Measurements from ENCODE around the gene SPATA6.
A peak's percentile ranks its signal among the peaks of the same experiment; 100 is the strongest.

Gene SPATA6

GRCh38 chr1:48254254-48254653, 217.8 kb downstream of the SPATA6 start:
- H3K36me3 ChIP-seq, result no peaks in the 10 kb centered on the region
- peaks cover 0 to 13% (median 7%) of the 10 kb centered on the region in 10 experiments; a peak in 6 of 20 replicates for H3K4me1 ChIP-seq
- H3K27me3 ChIP-seq, result no peaks in the 10 kb centered on the region
- no peak overlapping the region for H3K27ac ChIP-seq
- no peaks in the 10 kb centered on the region for H3K9me3 ChIP-seq (replicated peaks in 1 of 11)
- no peak for TF ChIP-seq Cebpa-rat (IDR thresholded peaks at IDR 0.05)
- no peak overlapping the region for H3K9ac ChIP-seq
- no peak overlapping the region for H3K4me3 ChIP-seq
- no peaks in the 10 kb centered on the region for H4K20me1 ChIP-seq
- no peak overlapping the region for H3K4me2 ChIP-seq

DNA sequence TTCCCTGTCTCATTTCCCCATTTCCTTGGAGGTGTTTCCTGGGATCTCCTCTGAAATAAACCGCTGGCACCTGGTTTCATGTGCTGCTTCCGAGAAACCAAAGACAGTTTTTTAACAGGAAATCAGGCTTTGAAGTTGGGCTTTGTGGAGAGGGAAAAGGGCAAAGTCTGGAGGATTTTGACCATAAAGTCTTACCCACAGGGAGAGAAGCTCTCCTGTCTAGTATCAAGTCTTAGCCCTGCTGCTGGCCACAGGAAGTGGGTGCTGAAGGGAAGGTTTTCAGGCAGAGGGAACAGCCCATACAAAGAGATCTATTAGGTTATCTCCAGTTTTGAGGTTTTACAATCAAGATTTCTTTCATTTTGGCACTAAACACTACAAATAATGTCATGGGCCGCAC, 220.2 kb downstream of the SPATA6 start:
- H3K4me3 ChIP-seq, result no peak overlapping the region
- no peak overlapping the region for H3K27ac ChIP-seq
- no peaks in the 10 kb centered on the region for H4K20me1 ChIP-seq
- no peaks in the 10 kb centered on the region for H3K27me3 ChIP-seq
- H3K4me2 ChIP-seq, result peak overlapping the region in 5 of 11 experiments; percentile 1 to 20 (median 8); a peak in 3 of 22 replicates
- no peak for TF ChIP-seq Cebpa-rat (IDR thresholded peaks at IDR 0.05)
- peaks cover 4 to 17% (median 11%) of the 10 kb centered on the region in 10 experiments; a peak in 13 of 20 replicates for H3K4me1 ChIP-seq
- no peak overlapping the region for H3K9ac ChIP-seq
- no peaks in the 10 kb centered on the region for H3K9me3 ChIP-seq (replicated peaks in 1 of 11)
- no peaks in the 10 kb centered on the region for H3K36me3 ChIP-seq

DNA sequence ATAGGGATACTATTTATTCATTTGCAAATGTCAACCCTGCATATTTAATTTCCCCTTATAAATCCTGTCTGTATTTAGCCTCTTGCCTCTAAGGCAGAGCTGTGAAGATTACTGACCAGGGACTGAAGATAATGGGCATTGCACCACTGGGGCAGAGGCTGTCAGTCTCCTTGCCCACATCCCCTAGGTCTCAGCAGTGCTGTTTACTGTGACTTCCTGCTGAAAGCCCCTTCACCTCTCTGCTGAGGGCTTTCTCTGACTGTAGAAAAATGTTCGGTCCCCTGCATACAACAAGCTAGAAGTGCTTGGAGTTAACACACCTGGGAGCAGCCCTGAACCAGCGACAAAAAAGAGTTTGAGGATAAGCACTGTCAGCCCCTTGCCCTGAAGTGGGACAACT, 220.7 kb downstream of the SPATA6 start:
- Histone ChIP-seq H3K36me3 (no peaks in the 10 kb centered on the region), H3K27ac (no peak overlapping the region), H3K9me3 (replicated peaks in 1 of 11) (no peaks in the 10 kb centered on the region), H3K9ac (no peak overlapping the region), H3K4me3 (no peak overlapping the region), H4K20me1 (no peaks in the 10 kb centered on the region), H3K4me2 (peak overlapping the region in 4 of 11 experiments; percentile 3 to 20 (median 12); a peak in 3 of 22 replicates), H3K27me3 (no peaks in the 10 kb centered on the region), H3K4me1 (peaks cover 8 to 21% (median 16%) of the 10 kb centered on the region in 10 experiments; a peak in 13 of 20 replicates)
- TF ChIP-seq Cebpa-rat (IDR thresholded peaks at IDR 0.05), result no peak

- H3K27ac ChIP-seq, result no peak overlapping the region
- no peaks in the 10 kb centered on the region for H3K9me3 ChIP-seq (replicated peaks in 1 of 11)
Observed at GRCh38 chr1:48250572-48250971, 221.4 kb downstream of the SPATA6 start.

GRCh38 chr1:48249868-48250267, 222.1 kb downstream of the SPATA6 start:
- Histone ChIP-seq H3K9me3 (replicated peaks in 1 of 11) (no peaks in the 10 kb centered on the region), H3K4me2 (no peak overlapping the region), H4K20me1 (no peaks in the 10 kb centered on the region), H3K9ac (no peak overlapping the region), H3K36me3 (no peaks in the 10 kb centered on the region), H3K27me3 (no peaks in the 10 kb centered on the region), H3K4me3 (no peak overlapping the region), H3K27ac (no peak overlapping the region), H3K4me1 (peaks cover 14 to 32% (median 27%) of the 10 kb centered on the region in 10 experiments; a peak in 19 of 20 replicates)
- TF ChIP-seq Cebpa-rat (IDR thresholded peaks at IDR 0.05), result no peak

More at GRCh38 chr1:48250572-48250971, 221.4 kb downstream of the SPATA6 start:
- no peak overlapping the region for H3K4me3 ChIP-seq
- no peaks in the 10 kb centered on the region for H3K27me3 ChIP-seq
- no peaks in the 10 kb centered on the region for H4K20me1 ChIP-seq
- peaks cover 9 to 27% (median 21%) of the 10 kb centered on the region in 10 experiments; a peak in 19 of 20 replicates for H3K4me1 ChIP-seq
- no peak overlapping the region for H3K4me2 ChIP-seq
- H3K9ac ChIP-seq, result no peak overlapping the region
- H3K36me3 ChIP-seq, result no peaks in the 10 kb centered on the region
- no peak for TF ChIP-seq Cebpa-rat (IDR thresholded peaks at IDR 0.05)

GRCh38 chr1:48248356-48248755, 223.6 kb downstream of the SPATA6 start:
- no peaks in the 10 kb centered on the region for H3K27me3 ChIP-seq
- no peak overlapping the region for H3K9ac ChIP-seq
- H3K4me3 ChIP-seq, result no peak overlapping the region
- H3K4me1 ChIP-seq, result peaks cover 14 to 37% (median 30%) of the 10 kb centered on the region in 10 experiments; a peak in 19 of 20 replicates
- no peak overlapping the region for H3K27ac ChIP-seq
- TF ChIP-seq Cebpa-rat (IDR thresholded peaks at IDR 0.05), result no peak
- no peaks in the 10 kb centered on the region for H3K36me3 ChIP-seq
- peak overlapping the region in 1 of 11 experiments; percentile 3; a peak in 1 of 22 replicates for H3K4me2 ChIP-seq
- no peaks in the 10 kb centered on the region for H4K20me1 ChIP-seq
- no peaks in the 10 kb centered on the region for H3K9me3 ChIP-seq (replicated peaks in 1 of 11)

DNA sequence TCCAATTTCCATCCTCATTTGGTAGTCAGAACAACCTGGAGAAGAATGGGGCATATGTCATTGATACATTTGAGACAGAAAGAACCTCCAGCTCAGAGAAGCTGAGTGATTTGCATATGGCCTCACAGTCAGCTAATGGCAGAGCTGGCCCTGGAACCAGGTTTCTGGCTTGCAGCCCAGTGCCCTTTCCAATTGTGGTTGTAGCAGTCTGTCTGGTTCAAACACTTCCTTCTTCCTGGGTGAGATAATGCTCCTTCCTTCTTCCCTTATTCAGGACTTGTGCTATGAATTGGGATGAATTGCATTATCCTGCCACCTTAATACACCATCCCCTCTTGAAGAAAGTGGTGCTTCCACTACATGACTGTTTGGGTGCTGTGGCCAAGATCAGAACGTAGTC, 225.3 kb downstream of the SPATA6 start:
- H4K20me1 ChIP-seq, result no peaks in the 10 kb centered on the region
- peaks cover 11 to 51% (median 26%) of the 10 kb centered on the region in 10 experiments; a peak in 19 of 20 replicates for H3K4me1 ChIP-seq
- H3K4me2 ChIP-seq, result peak overlapping the region in 8 of 11 experiments; percentile 1 to 92 (median 48); a peak in 14 of 22 replicates
- H3K9me3 ChIP-seq (replicated peaks in 1 of 11), result no peaks in the 10 kb centered on the region
- H3K9ac ChIP-seq, result no peak overlapping the region
- no peak for TF ChIP-seq Cebpa-rat (IDR thresholded peaks at IDR 0.05)
- no peaks in the 10 kb centered on the region for H3K36me3 ChIP-seq
- peak overlapping the region in 2 of 11 experiments; percentile 12 to 30; a peak in 1 of 22 replicates for H3K27ac ChIP-seq
- no peak overlapping the region for H3K4me3 ChIP-seq
- no peaks in the 10 kb centered on the region for H3K27me3 ChIP-seq
